ENCODE data around the gene PDE3A.

GRCh38 chr12:20374795-20375194 lies 6.5 kb downstream of the PDE3A start:
- TF ChIP-seq POLR2A (IDR thresholded peaks at IDR 0.05): no peak
- no peak for TF ChIP-seq CTCF (IDR thresholded peaks at IDR 0.05)
- no peak for TF ChIP-seq POLR2AphosphoS5 (IDR thresholded peaks at IDR 0.05)
